Skin of body (tissue), 2 donors: Measurements from ENCODE around the gene NKPD1. TPM values are rescaled to one million over a fixed set of nuclear protein-coding genes. Genes with fewer than 3 reads are reported as not detected.

ENCODE experiments used
- DNase-seq: peaks from one replicate; lab custom pipeline; 2025; lab: John Stamatoyannopoulos, UW
- total RNA-seq: library from RNA; depleted of rRNA; stranded (reverse); fragments of >200 nt; gene quantifications from one replicate; pipeline ENCODE4 v1.2.3, GENCODE V29; 2014

NKPD1 gene
- total RNA-seq, 1 donor from 2014 or later: 4.2 TPM

DNA sequence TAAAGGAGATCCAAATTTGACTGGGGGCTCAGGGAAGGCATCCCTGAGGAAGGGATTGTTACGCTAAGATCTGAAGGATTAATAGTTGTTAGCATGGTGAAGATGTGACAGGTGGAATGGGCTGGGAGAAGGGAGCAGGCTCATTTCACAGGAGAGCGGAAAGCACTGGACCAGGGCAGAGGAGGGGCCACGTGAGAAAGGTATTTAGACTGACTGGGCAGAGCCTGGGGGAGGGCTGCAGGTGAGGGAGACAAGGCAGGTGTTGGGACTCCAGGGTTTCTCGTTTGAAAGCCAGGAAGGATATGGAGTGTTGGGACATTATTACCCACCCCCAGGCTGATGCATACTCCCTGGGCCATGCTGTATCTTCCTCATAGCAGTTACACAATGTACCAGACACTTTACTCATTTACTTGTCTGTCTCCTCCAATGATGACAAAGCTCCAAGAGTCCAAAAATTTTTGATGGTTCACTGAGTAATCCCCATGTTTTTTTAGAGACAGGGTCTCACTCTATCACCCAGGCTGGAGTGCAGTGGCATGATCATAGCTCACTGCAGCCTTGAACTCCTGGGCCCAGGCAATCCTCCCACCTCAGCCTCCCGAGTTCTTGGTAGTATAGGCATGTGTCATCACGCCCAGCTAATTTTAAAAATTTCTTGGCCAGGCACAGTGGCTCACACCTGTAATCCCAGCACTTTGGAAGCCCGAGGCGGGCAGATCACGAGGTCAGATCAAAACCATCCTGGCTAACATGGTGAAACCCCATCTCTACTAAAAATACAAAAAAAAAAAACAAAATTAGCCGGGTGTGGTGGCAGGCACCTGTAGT is 14.9 kb upstream of the NKPD1 start:
- no peak for DNase-seq

DNA sequence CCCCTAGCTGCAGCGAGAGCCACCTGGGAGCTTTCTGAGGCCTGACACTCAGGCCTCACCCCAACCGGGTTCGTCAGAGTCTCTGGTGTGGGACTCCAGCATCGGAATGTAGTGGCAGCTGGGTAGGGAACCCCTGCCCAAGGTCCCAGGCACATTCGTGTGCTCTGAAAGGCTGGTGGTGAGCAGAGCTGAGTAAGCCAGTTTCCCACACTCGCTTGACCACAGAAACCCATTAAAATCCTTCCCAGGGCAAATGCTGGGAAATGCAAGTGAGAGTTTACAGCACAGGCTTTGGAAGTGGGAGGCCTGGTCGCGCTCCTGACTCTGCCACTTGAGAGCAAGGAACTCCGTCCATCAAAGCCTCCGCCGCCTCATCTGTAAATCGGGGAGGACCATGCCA is 13.0 kb upstream of the NKPD1 start:
- no peak for DNase-seq

GRCh38 chr19:45172611-45173208 is 11.9 kb upstream of the NKPD1 start:
- no peak for DNase-seq

DNA sequence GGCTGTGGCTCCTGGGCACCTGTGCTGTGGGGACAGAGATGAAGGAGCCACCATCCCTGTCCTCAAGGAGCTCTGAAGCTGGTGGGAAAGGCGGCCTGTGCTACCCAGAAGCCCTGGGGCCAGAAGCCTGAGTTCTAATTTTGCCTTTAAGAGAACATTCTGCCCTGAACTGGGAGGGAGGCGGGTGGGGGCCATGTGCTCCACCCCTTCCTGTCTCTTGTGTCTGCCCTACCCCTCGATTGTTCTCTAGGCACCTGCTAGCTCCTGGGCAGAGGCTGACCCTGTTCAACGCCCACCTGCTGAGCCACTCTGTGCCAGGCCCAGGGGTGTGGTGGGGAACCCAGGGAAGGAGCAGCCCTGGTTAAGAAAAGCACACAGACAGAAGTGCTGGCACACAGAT is 11.4 kb upstream of the NKPD1 start:
- no peak for DNase-seq

- DNase-seq: no peak
Observed at GRCh38 chr19:45171211-45171623, 10.4 kb upstream of the NKPD1 start.

DNA sequence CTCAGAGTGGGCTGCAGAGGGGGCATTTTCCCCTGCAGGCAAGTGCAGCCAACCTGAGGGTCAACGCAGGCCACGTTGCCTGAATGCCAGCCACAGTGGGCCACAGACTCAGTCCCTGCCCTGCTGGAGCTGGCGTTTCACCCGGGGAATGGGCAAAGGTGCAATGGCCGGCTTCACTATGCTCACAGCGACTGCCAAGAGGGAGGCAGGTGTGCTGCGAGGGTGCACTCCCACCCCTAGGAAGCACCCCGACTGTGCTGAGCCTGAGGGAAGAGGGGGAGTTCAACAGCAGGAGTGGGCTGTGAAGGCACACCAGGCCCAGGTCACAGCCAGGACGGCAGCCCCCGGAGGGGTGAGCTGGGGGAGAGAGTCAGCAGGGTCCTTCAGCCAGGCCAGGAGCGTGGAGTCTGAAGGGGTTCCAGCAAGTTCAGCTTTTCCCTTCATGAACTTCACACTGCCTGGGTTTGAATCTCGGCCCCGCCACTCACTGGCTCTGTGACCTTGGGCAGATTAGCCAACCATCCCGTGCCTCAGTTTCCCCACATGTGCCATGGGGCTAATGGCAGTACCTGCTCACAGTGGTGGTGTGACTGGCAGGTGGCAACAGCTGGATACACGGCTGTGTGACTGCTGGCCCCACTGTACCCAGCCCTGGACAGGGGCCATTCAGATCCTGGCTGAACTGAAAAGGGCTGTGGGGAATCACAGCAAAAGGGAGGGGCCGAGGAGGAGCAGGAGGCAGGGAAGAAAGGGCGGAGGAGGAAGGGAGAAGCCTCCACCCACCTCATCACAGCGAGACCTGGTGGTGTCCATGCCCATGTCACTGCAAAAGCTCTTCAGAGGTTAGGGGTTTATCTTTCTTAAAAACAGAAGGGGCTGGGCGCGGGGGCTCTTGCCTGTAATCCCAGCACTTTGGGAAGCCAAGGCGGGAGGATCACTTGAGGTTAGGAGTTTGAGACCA is 9.6 kb upstream of the NKPD1 start:
- DNase-seq: no peak

DNA sequence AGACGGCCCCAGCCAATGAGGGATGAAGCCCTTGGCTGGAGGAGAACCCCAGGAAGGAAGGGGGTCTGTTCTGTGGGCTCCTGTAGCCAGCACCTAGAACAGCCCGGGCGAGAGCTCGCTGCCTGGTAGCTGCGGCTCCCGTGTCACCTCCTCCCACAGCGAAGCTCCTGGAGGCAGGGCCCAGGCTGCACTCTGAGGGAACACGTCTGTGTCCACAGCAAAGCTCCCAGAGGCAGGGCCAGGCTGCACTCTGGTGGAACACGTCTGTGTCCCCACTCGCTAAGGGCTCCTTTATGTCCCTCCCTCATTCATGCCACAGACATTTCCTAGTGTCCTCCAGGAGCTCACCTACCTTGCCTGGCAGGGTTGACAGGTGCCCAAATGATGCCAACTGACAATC is 8.8 kb upstream of the NKPD1 start:
- DNase-seq: no peak

DNA sequence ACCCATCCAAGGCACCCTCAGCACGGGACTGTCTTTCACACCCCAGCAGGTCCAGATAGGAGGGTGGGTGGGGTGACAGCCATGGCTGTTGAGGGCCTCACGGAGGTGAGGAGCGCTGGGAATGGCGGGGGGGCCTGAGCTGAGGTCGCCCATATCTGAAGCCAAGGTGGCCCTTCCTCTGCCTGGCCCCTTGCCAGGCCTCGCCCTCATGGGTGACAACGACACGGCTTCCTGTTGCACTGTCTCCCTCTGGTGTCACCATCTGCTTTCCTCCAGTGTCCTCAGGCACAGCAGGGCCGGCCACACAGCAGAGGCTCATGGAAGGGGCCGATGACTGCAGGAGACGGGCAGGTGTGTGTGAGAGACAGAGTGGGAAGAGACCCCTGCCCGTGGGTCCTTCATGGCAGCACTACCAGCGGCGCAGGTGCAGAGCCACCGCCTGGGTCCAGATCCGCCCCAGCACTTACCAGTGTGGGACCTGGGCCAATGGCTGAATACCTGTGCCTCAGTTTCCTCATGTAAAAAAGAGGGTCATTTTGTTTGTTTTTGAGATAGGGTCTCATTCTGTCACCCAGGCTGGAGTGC is 8.1 kb upstream of the NKPD1 start:
- no peak for DNase-seq

DNA sequence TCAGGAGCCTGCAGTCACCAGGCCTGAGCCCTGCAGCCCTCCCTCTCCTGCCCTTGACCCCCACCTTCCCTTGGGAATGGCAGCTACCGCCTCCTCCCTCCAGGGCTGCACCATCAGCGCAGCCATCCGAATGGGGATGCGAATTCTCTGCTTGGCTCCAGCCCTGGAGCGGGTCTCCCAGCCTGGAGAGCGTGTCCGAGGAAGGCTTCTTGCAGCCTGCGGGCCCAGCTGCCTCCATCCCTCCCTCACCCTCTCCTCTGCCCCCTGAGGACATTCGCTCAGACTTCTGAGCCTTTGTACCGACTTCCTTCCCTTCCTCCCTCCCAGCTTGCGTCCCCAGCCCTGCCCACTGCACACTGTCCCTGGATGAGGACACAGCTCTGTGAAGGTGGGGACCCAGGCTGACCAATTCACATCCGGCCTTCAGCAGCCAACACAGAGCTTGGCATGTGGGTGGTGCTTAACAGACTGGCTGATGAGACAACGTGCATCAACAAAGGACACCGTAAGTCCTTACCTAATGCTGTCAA is 6.0 kb upstream of the NKPD1 start:
- DNase-seq: no peak

DNA sequence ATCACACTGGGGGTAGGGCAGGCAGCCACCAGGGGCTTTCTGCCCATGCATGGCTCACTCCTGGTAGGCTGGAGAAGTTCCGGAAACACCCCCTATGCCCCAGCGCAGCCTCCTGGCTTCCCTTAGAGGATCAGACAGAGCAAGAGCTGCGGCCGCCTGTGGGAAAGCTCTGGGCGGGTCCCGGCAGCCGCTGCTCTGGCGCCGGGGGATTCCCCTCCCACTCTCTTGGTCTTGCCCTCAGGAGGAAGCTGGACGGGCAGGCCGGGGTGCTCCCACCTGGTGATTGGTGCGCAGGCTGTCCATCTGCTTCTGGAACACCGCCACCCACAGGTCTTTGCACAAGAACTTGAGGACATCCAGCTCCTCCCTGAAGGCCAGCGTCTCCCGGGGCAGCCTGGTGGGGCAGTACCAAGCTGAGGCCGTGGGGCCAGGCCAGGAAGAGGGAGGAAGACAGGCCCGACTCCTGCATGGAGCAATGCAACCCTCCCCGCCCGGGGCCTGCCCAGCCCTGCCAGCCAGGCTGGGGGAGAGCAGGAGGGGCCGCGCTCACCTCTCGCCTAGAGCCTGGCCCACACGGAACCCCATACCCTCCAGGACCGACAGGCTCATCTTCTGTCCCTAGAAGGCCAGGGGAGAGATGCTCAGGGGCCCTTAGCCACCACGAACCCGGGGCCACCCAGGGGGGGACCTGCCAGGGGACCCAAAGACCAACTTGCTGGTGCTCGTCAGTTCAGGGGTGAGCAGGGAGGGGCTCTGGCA is 4.0 kb upstream of the NKPD1 start:
- DNase-seq: no peak

GRCh38 chr19:45163751-45164460 is 3.1 kb upstream of the NKPD1 start:
- no peak for DNase-seq

GRCh38 chr19:45163156-45163555 is 2.4 kb upstream of the NKPD1 start:
- DNase-seq: no peak

DNA sequence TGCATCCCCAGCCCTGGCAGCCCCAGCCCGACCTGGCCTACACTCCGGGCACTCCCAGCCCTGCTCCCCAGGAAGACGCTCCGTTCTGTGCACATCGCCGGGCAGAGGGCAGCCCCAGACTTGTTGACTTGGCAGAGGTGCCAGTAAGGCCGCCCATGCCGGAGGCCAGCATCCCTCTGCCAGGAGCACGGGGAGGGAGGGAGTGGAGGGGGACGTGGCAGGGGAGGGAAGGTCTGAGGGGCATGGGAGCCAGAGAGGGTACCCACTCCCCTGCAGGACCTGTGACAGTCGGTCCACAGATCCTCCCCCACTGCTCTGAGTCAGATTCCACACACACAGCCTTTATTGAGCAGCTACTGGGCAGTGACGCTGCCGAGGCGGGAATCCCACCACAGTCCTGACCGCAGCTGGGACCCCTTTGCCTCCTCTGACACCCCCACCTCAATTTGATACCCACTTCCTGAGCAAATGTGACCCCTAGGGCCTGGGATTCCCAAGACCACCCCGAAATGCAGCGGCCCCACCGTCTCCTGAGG is 1.9 kb upstream of the NKPD1 start:
- DNase-seq: no peak

DNA sequence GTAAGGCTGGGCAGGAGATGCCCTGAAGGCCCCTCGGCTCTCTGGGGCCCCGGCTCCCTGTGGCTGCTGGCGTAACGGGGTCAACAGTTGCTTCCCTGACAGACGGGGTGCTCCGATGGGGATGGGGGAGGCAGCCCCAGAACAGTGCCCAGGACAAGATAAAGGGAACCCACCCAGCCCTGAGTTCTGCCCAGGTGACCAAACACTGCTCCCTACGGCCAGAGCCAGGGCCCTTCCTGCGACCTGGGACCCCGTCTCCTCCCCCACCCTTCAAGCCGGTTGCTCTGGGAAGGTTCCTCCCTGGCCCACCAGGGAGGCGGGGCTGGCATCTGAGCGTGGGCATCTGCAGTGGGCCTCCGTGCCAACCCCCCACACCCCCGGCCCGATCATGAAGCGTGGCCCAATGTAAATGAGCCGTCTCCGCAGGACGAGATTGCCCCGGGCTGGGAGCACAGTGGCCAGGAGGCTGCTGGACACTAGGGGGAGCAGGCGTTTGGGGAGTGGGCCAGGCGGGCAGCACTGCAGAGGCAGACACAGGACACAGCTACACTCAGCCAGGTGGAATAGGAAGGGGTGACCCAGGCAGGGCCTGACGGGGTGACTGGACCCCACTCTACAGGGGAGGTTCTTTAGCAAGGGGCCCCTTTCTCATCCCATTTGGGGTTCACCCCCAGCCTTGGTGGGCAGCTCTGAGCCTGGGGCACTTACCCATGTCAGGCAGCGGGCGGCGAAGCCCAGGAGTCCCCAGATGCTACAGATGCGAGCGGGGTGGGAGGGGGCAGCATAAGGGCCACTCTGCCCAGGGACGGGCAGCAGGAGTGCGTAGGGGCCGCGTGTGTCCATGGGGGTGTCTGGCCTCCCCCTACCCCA is 1.2 kb upstream of the NKPD1 start:
- no peak for DNase-seq

- no peak for DNase-seq
Observed at GRCh38 chr19:45159971-45160324, 834 bp downstream of the NKPD1 start.

DNA sequence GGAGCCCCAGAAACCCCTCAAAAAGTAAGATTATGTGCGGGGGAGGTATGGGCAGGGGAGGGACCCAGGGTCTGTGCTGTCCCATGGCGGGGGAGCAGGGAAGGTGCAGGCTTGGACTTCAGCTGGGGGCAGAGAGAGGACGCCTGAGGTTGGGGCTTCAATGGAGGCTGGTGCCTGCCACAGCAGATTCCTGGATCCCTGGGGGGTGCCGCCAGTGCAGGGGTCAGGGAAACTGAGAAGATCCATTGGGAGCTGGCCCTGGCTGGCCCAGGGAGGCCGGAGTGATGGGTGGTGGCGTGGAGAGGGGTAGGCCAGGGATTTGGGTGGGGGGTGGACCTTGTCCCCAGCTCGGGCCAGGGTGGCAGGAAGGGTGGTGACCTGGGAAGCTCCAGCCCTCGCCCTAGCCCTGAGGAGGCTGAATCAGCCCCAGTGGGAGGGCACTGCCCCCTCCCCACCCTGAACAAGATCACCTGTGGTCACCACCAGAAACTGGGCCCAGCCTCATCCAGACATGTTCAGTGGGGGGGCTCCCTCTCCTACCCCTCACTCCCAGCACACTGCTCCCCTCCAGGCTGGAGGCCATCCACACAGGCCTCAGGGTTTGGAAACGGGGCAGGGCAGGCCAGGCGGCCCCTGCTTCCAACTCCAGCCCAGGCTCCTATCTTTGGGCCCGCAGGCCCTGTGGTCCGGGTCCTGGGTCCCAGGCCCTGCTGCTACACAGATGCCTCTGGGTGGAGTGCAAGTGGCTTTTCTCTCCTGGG is 1.4 kb downstream of the NKPD1 start:
- no peak for DNase-seq

DNA sequence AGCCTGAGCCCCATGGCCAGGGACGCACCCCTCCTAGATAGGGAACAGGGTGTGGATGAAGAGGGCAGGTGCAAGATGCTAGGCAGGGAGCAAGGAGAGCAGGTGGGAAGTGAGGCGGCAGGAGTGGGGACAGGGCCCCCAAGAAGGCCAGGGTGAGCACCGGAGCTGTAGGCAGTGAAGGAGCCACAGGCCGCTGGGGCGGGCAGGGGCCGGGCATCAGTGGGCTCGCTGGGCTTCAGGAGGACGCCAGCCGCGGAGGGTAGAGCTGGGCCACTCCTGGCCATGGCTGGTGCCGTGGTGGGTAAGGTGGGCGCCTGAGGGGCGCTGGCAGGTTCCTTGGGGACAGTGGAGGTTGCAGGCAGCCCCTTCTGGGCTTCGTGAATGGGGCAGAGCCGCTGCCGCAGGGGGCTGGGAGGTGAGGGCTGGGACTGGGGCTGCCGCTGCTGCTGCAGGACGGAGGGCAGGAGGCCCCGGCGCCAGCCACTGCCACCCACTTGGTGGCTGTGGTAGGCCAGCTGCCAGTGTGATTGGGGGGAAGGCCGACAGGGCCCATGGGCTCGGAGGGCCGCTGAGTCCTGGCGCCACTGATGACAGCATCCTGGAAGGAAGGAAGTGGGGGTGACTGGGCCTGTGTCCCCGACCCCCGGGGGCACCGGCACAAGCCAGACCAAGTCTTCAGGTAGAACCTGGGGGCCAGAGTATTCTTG is 2.1 kb downstream of the NKPD1 start:
- no peak for DNase-seq
